Small intestine (tissue), 7 donors: ENCODE measurements around the gene RAB9A. TPM values are rescaled to one million over a fixed set of nuclear protein-coding genes. Genes with fewer than 3 reads are reported as not detected.

ENCODE experiments used
- DNase-seq, 2 donors: peaks; one replicate each; pipeline versions ENCODE4 v3.0.0 to v3.0.0-alpha.2; 2013
- FAIRE-seq: peaks from 2 replicates; lab custom pipeline; 2012; peaks lifted over from hg19 to GRCh38; lab: Jason Lieb, UNC
- H3K27ac ChIP-seq, 3 donors: one replicate each; pipeline ENCODE4 v1.5.1; 2013; ENCODE audit warnings: low read length in 2 of 3, mild to moderate bottlenecking in 2 of 3, control low read depth in 1 of 3, inconsistent platforms in 1 of 3, low read depth in 1 of 3, moderate library complexity in 1 of 3
- H3K27me3 ChIP-seq, 3 donors: one replicate each; pipeline ENCODE4 v1.6.1; 2013; ENCODE audit warnings: low read length in 3 of 3, inconsistent platforms in 1 of 3; ENCODE audit not compliant: control insufficient read depth in 3 of 3, insufficient read depth in 3 of 3
- H3K36me3 ChIP-seq, 3 donors: one replicate each; pipeline ENCODE4 v1.6.1; 2013; ENCODE audit warnings: low read length in 3 of 3, inconsistent platforms in 1 of 3, low read depth in 1 of 3, mild to moderate bottlenecking in 1 of 3, moderate library complexity in 1 of 3; ENCODE audit not compliant: control insufficient read depth in 3 of 3, insufficient read depth in 2 of 3
- H3K4me1 ChIP-seq, 3 donors: one replicate each; pipeline ENCODE4 v1.6.1; 2013; ENCODE audit warnings: low read length in 2 of 3, inconsistent platforms in 1 of 3, low read depth in 1 of 3, mild to moderate bottlenecking in 1 of 3, moderate library complexity in 1 of 3; ENCODE audit not compliant: control insufficient read depth in 3 of 3, insufficient read depth in 2 of 3
- H3K4me3 ChIP-seq, 3 donors: one replicate each; pipeline ENCODE4 v1.5.1; 2013; ENCODE audit warnings: low read length in 3 of 3, control low read depth in 1 of 3, inconsistent platforms in 1 of 3, low read depth in 1 of 3, mild to moderate bottlenecking in 1 of 3, moderate library complexity in 1 of 3
- H3K9me3 ChIP-seq, 2 donors: one replicate each; pipeline ENCODE4 v1.6.1; 2013; ENCODE audit warnings: low read depth in 1 of 2, low read length in 1 of 2; ENCODE audit not compliant: control insufficient read depth in 2 of 2, insufficient read depth in 1 of 2
- WGBS, 3 donors: extraction: QIAGEN DNeasy Blood & Tissue Kit; methylation state at CpG; one replicate each; pipeline ENCODE4 v1.1.7; 2013; 5-methylcytosine and 5-hydroxymethylcytosine counted together
- polyA plus RNA-seq, 4 donors: library from polyadenylated mRNA; stranded (reverse) in 3 of 4; unstranded in 1 of 4; fragments of 200-250 nt in 3 of 4; fragments of 120-200 nt in 1 of 4; gene quantifications; one replicate each; pipeline versions ENCODE4 v1.2.1 to v1.2.3, GENCODE V29; 2013
- donor health status: healthy with polysubstance abuse.
- donor health status: control.
- donor health status: control.
- donor health status: Bipolar disorder and iron deficiency.
- donor health status: healthy.

Gene RAB9A
- polyA plus RNA-seq, 4 donors: 16.5 to 32.4 (median 25.1) TPM

DNA sequence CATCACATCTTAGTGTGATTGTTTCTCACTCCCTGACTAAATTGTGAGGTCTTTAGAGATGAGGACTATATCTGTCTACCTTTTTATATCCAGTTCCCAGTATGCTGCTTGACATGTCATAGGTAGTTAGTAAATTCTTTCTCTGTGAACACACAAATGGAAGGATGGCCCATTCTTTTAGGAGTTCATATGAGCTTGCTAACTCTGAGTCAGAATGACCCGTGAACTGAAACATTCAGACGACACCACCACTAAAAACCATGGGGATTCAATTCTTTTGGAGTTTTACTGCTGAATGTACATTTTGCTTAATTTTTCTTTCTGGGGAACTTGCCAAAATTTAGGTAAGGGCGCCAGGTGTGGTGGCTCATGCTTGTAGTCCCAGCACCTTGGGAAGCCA lies 59.6 kb downstream of the RAB9A start:
- FAIRE-seq: no peak
- 90 to 98% (median 91%) methylated on average over 3 of the region's 3 CpGs for WGBS, 3 donors
- Histone ChIP-seq H3K9me3 (no peaks in the 10 kb centered on the region), H3K27me3 (no peaks in the 10 kb centered on the region), H3K4me1 (no peaks in the 10 kb centered on the region), H3K27ac (no peak overlapping the region), H3K36me3 (peaks cover 4 to 19% (median 18%) of the 10 kb centered on the region in 3 donors), H3K4me3 (no peak overlapping the region)
- DNase-seq: no peak

DNA sequence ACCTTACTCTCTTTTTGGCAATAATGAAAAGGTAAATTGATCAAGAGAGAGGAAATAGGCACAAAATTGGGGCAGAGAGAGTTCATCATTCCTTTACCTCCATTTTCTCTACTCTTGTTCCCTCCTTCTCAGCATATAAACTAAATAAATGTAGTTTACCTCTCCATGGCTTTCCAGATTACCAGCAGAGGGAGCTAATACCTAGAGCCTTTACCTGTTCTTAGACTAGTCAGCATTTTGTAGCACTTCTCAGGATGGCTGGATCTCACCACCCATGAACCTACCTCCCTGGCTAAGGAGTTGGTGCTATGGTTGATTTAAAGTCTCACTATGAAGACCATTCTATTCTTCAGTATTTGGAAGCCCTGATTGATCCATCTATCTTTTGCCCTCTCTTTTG lies 61.3 kb downstream of the RAB9A start:
- no peak overlapping the region for H3K4me3 ChIP-seq
- peaks cover 4 to 20% (median 16%) of the 10 kb centered on the region in 3 donors for H3K36me3 ChIP-seq
- no peaks in the 10 kb centered on the region for H3K4me1 ChIP-seq
- no peak for FAIRE-seq
- no peaks in the 10 kb centered on the region for H3K9me3 ChIP-seq
- peak; percentile 31 to 52 for DNase-seq
- H3K27me3 ChIP-seq: no peaks in the 10 kb centered on the region
- H3K27ac ChIP-seq: no peak overlapping the region

DNA sequence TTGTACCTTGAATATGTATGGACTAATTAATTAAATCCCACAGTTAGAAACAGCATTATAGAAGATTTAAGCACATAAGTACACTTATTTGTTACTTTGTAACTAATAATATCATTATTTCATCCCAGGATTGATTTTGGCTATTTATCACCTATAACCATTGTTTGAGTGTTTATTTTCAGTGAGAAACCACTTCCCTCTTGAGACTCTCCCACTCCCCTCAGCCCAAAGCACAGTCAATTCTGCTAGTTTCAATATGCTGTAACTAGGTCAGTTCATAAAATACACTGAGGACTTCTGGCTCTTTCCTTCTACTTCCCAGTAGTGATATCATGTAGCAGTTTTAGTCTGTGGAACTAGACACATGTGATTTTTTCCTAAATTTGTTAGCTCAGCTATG lies 61.9 kb downstream of the RAB9A start:
- Histone ChIP-seq H3K9me3 (no peaks in the 10 kb centered on the region), H3K4me1 (no peaks in the 10 kb centered on the region), H3K27me3 (no peaks in the 10 kb centered on the region), H3K36me3 (peaks cover 4 to 20% (median 18%) of the 10 kb centered on the region in 3 donors), H3K27ac (no peak overlapping the region), H3K4me3 (no peak overlapping the region)
- DNase-seq: no peak
- no peak for FAIRE-seq

DNA sequence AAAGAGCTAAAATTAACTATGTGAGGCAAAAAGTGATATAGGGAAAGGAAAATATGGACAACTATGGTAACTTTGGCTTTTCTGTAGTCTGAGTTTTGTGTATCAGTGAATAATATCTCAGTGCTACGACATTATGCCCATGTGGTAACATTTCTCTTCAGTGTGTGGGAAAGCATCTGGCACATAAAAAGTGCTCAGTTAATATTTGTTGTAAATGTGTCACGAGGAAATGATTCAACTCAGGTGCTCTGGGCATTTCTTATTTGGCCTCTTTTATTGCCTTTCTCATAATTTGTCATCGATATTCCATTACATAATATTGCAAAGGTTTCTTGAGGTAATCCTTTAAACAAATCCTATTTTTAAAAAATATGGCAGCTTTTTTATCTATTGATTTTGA lies 63.2 kb downstream of the RAB9A start:
- Histone ChIP-seq H3K36me3 (peaks cover 2 to 26% (median 17%) of the 10 kb centered on the region in 3 donors), H3K9me3 (no peaks in the 10 kb centered on the region), H3K27me3 (no peaks in the 10 kb centered on the region), H3K4me1 (no peaks in the 10 kb centered on the region), H3K4me3 (no peak overlapping the region), H3K27ac (no peak overlapping the region)
- FAIRE-seq (no peak), DNase-seq (no peak)
- 37 to 74% (median 64%) methylated on average over 3 of the region's 3 CpGs for WGBS, 3 donors

DNA sequence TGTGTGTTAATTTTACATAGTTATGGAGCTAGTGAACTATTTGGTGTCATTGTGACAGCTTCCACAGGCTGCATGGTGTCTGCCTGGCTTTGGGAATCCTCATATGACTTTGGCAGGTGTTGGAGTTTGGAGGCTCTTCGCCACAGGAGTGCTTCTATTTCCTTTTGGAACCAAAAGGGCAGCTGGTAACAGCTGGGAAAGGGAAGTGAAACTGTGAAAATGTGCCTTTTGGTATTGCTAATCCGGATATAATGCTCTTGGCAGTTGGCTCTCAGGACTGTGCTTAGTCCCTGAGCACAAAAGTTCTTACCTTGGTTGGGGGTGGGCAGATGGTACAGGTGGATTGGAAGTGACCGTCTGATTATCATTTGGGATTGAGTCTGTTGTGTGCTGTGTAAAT lies 63.7 kb downstream of the RAB9A start:
- DNase-seq (no peak), FAIRE-seq (no peak)
- 21 to 47% (median 26%) methylated on average over 3 of the region's 3 CpGs for WGBS, 3 donors
- peak overlapping the region in 1 of 3 donors; percentile 54 for H3K27ac ChIP-seq
- H3K4me1 ChIP-seq: no peaks in the 10 kb centered on the region
- H3K36me3 ChIP-seq: peaks cover 2 to 24% (median 18%) of the 10 kb centered on the region in 3 donors
- H3K27me3 ChIP-seq: no peaks in the 10 kb centered on the region
- H3K4me3 ChIP-seq: no peak overlapping the region
- no peaks in the 10 kb centered on the region for H3K9me3 ChIP-seq

DNA sequence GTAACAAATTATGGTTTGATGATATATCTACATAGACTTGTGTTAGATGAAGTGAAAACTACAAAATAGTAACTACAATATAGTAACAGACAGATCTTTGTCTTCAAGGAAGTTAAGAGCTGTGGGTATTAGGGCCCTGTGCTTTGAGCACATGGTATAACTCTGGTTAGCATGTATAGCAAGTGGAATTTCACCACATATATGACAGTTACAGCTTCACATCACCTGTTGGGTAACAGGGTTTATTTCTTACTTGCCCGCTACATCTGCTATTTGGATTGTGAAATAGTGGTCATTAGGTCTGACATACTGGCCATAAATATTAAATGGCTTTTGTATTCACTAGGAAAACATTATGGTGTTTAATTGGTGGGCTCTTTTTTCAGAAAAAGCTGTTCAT lies 65.8 kb downstream of the RAB9A start:
- Histone ChIP-seq H3K27me3 (no peaks in the 10 kb centered on the region), H3K4me1 (no peaks in the 10 kb centered on the region), H3K27ac (no peak overlapping the region), H3K9me3 (no peaks in the 10 kb centered on the region), H3K36me3 (peaks cover 2 to 26% (median 23%) of the 10 kb centered on the region in 3 donors), H3K4me3 (no peak overlapping the region)
- FAIRE-seq (no peak), DNase-seq (peak in 1 of 2 donors; percentile 22)
- 81 to 89% (median 85%) methylated on average over 1 of the region's 1 CpG for WGBS, 3 donors

DNA sequence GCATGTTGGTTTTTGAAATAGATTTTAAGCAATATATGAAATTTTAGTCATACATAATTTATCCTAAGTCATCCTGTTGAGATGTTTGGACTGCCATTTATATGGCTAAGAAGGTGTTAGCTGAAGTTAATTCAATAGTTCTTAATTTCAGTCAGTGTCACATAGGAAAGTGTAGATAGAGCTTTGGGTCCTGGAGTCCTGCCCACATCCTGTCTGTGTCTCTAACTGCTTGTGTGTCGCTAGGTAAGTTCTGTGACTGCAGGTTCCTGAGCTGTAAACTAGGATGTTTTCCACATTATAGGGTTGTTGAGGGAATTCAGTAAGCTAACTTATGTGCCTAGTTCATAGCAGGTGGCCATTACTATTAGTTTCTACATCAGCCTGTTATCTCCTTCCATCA lies 66.3 kb downstream of the RAB9A start:
- Histone ChIP-seq H3K27ac (no peak overlapping the region), H3K4me1 (no peaks in the 10 kb centered on the region), H3K36me3 (peaks cover 3 to 25% (median 24%) of the 10 kb centered on the region in 3 donors), H3K9me3 (no peaks in the 10 kb centered on the region), H3K27me3 (no peaks in the 10 kb centered on the region), H3K4me3 (no peak overlapping the region)
- no peak for DNase-seq
- no peak for FAIRE-seq
- WGBS, 3 donors: 65 to 89% (median 89%) methylated on average over 1 of the region's 1 CpG

DNA sequence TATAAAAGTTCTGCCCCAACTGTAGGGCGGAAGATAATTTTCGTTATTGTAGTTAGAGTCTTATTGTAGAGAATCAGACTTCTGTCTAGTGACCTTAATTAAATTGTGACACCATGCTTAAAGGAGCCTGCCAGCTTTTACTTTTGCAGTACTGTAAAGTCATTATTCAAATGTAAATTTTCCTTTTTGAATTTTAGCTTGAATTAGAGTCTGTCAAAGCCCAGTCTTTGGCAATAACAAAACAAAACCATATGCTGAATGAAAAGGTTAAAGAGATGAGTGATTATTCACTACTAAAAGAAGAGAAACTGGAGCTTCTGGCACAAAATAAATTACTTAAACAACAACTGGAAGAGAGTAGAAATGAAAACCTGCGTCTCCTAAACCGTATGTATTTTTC lies 67.5 kb downstream of the RAB9A start:
- peaks cover 5 to 29% (median 26%) of the 10 kb centered on the region in 3 donors for H3K36me3 ChIP-seq
- FAIRE-seq (no peak), DNase-seq (no peak)
- no peaks in the 10 kb centered on the region for H3K9me3 ChIP-seq
- no peaks in the 10 kb centered on the region for H3K4me1 ChIP-seq
- H3K4me3 ChIP-seq: no peak overlapping the region
- 95 to 100% (median 96%) methylated on average over 4 of the region's 4 CpGs for WGBS, 3 donors
- no peak overlapping the region for H3K27ac ChIP-seq
- H3K27me3 ChIP-seq: no peaks in the 10 kb centered on the region

DNA sequence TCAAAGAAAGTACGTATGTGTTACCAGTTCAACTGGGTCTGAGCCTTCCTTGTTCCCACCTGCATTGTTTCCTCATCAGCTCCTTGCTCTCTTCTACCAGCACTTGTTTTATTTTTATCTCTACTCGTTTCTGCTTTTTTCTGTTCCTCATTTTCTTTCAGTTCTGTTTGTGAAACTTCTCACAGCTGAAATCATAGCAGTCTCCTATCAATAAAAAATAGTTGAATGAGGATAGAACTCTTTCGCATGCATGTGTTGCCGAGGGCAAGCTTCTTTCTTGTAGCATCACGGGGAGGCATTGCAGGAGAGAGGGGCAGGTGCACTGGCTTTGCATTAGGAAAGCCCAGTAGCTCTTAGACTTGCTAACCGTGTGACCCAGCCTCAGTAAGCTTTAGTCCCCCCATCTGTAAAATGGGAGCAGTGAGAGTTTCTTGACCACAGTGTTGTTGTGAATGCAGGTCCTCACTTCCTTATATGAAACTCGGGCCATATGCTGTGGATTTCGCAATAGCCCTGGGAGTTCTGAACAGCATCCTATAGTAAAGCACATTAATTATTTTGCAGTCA lies 70.3 kb downstream of the RAB9A start:
- Histone ChIP-seq H3K4me3 (no peak overlapping the region), H3K27ac (no peak overlapping the region), H3K4me1 (no peaks in the 10 kb centered on the region), H3K36me3 (peaks cover 5 to 32% (median 30%) of the 10 kb centered on the region in 3 donors), H3K27me3 (no peaks in the 10 kb centered on the region), H3K9me3 (no peaks in the 10 kb centered on the region)
- FAIRE-seq (no peak), DNase-seq (no peak)
- whole genome bisulfite sequencing, 3 donors: 76 to 81% (median 80%) methylated on average over 8 of the region's 8 CpGs
